Esophagus muscularis mucosa (tissue), 3 donors: ENCODE results near the gene UBQLN4.

Experiments used
- POLR2A ChIP-seq: fragments of 450-650 bp; IDR thresholded peaks from one replicate; pipeline ENCODE4 v1.6.1; 2017; ENCODE audit warnings: antibody characterized with exemption, moderate library complexity, mild to moderate bottlenecking, low read depth
- POLR2AphosphoS5 ChIP-seq, 2 donors: sonication (generic); formaldehyde crosslinking; IDR thresholded peaks; one replicate each; pipeline ENCODE4 v1.6.1; 2017; ENCODE audit warnings: antibody characterized with exemption in 2 of 2
- TF ChIP-seq, protein P1 (sequence below), 3 experiments: fragments of 200-600 bp in 2 of 3; fragments of 450-650 bp in 1 of 3; sonication (generic) in 2 of 3; IDR thresholded peaks; one replicate each; pipeline ENCODE4 v1.5.1; 2017 to 2019; ENCODE audit warnings: antibody characterized with exemption in 3 of 3, mild to moderate bottlenecking in 2 of 3, moderate library complexity in 1 of 3

DNA sequence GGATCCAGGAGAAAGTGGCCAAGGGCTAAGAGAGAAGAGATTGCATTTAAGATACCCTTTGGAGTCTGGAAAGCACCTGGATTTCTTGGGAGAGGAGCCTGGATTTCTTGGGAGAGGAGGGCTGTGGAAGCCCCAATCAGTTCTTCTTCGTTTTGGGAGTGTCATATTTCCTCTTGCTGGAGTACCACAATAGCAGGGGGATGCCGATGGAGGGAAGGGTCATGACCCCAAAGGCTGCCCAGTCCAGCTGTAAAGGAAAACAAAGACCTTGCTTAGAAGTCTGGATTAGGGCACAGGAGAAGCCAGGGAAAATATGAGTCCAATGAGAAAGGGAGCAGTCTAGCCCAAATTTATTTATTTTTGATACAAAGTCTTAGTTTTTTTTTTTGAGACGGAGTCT is 44.2 kb downstream of the UBQLN4 start:
- TF ChIP-seq, protein P1, sequence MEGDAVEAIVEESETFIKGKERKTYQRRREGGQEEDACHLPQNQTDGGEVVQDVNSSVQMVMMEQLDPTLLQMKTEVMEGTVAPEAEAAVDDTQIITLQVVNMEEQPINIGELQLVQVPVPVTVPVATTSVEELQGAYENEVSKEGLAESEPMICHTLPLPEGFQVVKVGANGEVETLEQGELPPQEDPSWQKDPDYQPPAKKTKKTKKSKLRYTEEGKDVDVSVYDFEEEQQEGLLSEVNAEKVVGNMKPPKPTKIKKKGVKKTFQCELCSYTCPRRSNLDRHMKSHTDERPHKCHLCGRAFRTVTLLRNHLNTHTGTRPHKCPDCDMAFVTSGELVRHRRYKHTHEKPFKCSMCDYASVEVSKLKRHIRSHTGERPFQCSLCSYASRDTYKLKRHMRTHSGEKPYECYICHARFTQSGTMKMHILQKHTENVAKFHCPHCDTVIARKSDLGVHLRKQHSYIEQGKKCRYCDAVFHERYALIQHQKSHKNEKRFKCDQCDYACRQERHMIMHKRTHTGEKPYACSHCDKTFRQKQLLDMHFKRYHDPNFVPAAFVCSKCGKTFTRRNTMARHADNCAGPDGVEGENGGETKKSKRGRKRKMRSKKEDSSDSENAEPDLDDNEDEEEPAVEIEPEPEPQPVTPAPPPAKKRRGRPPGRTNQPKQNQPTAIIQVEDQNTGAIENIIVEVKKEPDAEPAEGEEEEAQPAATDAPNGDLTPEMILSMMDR (IDR thresholded peaks at IDR 0.05), result no peak
- TF ChIP-seq POLR2A (no peak), POLR2AphosphoS5 (IDR thresholded peaks at IDR 0.05) (no peak)
